22Rv1 (cell line): ENCODE results near the gene TMC8.

Experiments used
- H3K27ac ChIP-seq: fragments of 450-650 bp; 2 replicates; pipeline ENCODE4 v1.5.1; 2017
- CTCF ChIP-seq: fragments of 450-650 bp; IDR thresholded peaks from 2 replicates; pipeline ENCODE4 v1.5.1; 2017; ENCODE audit warnings: mild to moderate bottlenecking
- ZFX ChIP-seq: fragments of 450-650 bp; IDR thresholded peaks from 2 replicates; pipeline ENCODE4 v1.6.1; 2017; ENCODE audit warnings: antibody characterized with exemption, borderline replicate concordance

TMC8 gene

GRCh38 chr17:78129351-78130089 is 1.1 kb upstream of the TMC8 start:
- no peak overlapping the region for H3K27ac ChIP-seq
- no peak for TF ChIP-seq CTCF
- TF ChIP-seq ZFX: no peak

- TF ChIP-seq CTCF (no peak), ZFX (no peak)
Observed at GRCh38 chr17:78130090-78130436, 508 bp upstream of the TMC8 start.

GRCh38 chr17:78131172-78132083 is 857 bp downstream of the TMC8 start:
- no peak overlapping the region for H3K27ac ChIP-seq
- no peak for TF ChIP-seq ZFX

More at GRCh38 chr17:78130090-78130436, 508 bp upstream of the TMC8 start:
- no peak overlapping the region for H3K27ac ChIP-seq

- no peak for TF ChIP-seq ZFX
- H3K27ac ChIP-seq: no peak overlapping the region
Observed at GRCh38 chr17:78132084-78132676, 1.6 kb downstream of the TMC8 start.

- no peak overlapping the region for H3K27ac ChIP-seq
- no peak for TF ChIP-seq ZFX
- no peak for TF ChIP-seq CTCF
Observed at GRCh38 chr17:78132767-78133178, 2.2 kb downstream of the TMC8 start.

- no peak overlapping the region for H3K27ac ChIP-seq
Observed at GRCh38 chr17:78133179-78133951, 2.8 kb downstream of the TMC8 start.

More at GRCh38 chr17:78133179-78133951, 2.8 kb downstream of the TMC8 start:
- TF ChIP-seq ZFX (no peak), CTCF (no peak)
